Measurements from ENCODE around the gene KDM6A.

GRCh38 chrX:44843318-44843702 is 29.7 kb upstream of the KDM6A start:
- TF ChIP-seq POLR2A (IDR thresholded peaks at IDR 0.05) (no peak), CTCF (IDR thresholded peaks at IDR 0.05) (no peak)

Data from body of pancreas (tissue), 4 donors.